Natural killer cell (primary cell): ENCODE results near the gene CCDC69. TPM values are rescaled to one million over a fixed set of nuclear protein-coding genes. Genes with fewer than 3 reads are reported as not detected.

Source experiments
- ATAC-seq, 3 donors: fragments of 150-1000 bp in 2 of 3; fragments of 200-7000 bp in 1 of 3; cut with Tn5 transposase; 1 replicate in 1 of 3; 2 replicates in 2 of 3; pipeline ENCODE4 v1.10.0; 2021; ENCODE audit warnings: mild to moderate bottlenecking in 2 of 3, moderate library complexity in 2 of 3
- DNase-seq, 2 donors: peaks; one replicate each; pipeline versions ENCODE4 v3.0.0 to v3.0.0-alpha.2; 2013 to 2021; ENCODE audit warnings: mixed read lengths in 1 of 2
- H3K27ac ChIP-seq: one replicate; pipeline ENCODE4 v1.5.1; 2013; ENCODE audit warnings: mild to moderate bottlenecking, low read length
- H3K27me3 ChIP-seq: one replicate; pipeline ENCODE4 v1.6.1; 2013; ENCODE audit warnings: low read length; ENCODE audit not compliant: control insufficient read depth, insufficient read depth
- H3K36me3 ChIP-seq: one replicate; pipeline ENCODE4 v1.6.1; 2013; ENCODE audit warnings: low read length; ENCODE audit not compliant: control insufficient read depth, insufficient read depth
- H3K4me1 ChIP-seq: one replicate; pipeline ENCODE4 v1.6.1; 2013; ENCODE audit warnings: low read length; ENCODE audit not compliant: control insufficient read depth, insufficient read depth
- H3K4me3 ChIP-seq: one replicate; pipeline ENCODE4 v1.5.1; 2013; ENCODE audit warnings: low read length
- H3K9me3 ChIP-seq: one replicate; pipeline ENCODE4 v1.6.1; 2013; ENCODE audit warnings: low read length; ENCODE audit not compliant: control insufficient read depth, insufficient read depth
- H3K27ac Mint-ChIP-seq, 2 donors: one replicate each; pipeline ENCODE4 v1.8.0; 2022; ENCODE audit warnings: mild to moderate bottlenecking in 2 of 2, mixed read lengths in 2 of 2, moderate library complexity in 1 of 2
- H3K27me3 Mint-ChIP-seq, 2 donors: one replicate each; pipeline ENCODE4 v1.8.0; 2022; ENCODE audit warnings: low read depth in 2 of 2, mixed read lengths in 2 of 2
- H3K36me3 Mint-ChIP-seq: one replicate; pipeline ENCODE4 v1.8.0; 2022; ENCODE audit warnings: mixed read lengths
- H3K4me1 Mint-ChIP-seq, 2 donors: one replicate each; pipeline ENCODE4 v1.8.0; 2022; ENCODE audit warnings: mixed read lengths in 2 of 2
- H3K4me3 Mint-ChIP-seq: one replicate; pipeline ENCODE4 v1.8.0; 2022; ENCODE audit warnings: mild to moderate bottlenecking, moderate library complexity, mixed read lengths
- H3K9me3 Mint-ChIP-seq, 2 donors: one replicate each; pipeline ENCODE4 v1.8.0; 2022; ENCODE audit warnings: mixed read lengths in 2 of 2
- WGBS: methylation state at CpG from one replicate; pipeline ENCODE4 v1.1.7; 2013; ENCODE audit warnings: missing lambda C conversion rate; ENCODE audit not compliant: insufficient coverage; 5-methylcytosine and 5-hydroxymethylcytosine counted together
- intact Hi-C: fragments of 100-400 bp; cut with micrococcal nuclease; formaldehyde crosslinking; loops from one replicate; pipeline ENCODE4 v1.14.2; 2022
- total RNA-seq, 4 donors: library from RNA; stranded (reverse); fragments of 120-200 nt in 1 of 4; gene quantifications; one replicate each; pipeline versions ENCODE4 v1.2.3 to v1.2.4, GENCODE V29; 2013 to 2022
- TF ChIP-seq, protein P1 (sequence below): fragments of 200-600 bp; IDR thresholded peaks from one replicate; pipeline ENCODE4 v1.8.0; 2022; ENCODE audit warnings: antibody characterized with exemption

Gene CCDC69
- total RNA-seq, 3 donors from 2014 or later (not counting 1 experiment from before 2014, with no cell fraction given) = 181 to 227 (median 204) TPM

DNA sequence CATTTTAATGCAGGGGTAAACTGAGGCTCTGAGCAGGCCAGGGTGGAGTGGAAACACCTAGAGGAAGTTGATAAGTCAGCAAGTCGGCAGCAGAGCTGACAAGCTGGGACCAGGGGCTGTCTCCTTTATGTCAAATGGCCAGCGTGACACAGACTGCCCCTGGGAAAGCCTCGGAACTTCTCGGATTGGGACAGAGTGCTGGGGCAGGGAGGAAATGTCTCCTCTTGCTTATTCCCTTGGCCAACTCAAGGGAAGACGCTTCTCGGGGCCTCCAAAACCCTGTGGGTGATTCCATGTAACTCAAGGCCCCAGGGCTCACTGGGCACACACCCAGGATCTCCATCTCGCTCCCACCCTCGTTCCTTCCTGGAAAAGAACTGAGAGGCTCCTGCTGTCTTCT lies 40.9 kb downstream of the CCDC69 start:
- intact Hi-C loops = no loop called here
- ATAC-seq = no peak
- DNase-seq = no peak

DNA sequence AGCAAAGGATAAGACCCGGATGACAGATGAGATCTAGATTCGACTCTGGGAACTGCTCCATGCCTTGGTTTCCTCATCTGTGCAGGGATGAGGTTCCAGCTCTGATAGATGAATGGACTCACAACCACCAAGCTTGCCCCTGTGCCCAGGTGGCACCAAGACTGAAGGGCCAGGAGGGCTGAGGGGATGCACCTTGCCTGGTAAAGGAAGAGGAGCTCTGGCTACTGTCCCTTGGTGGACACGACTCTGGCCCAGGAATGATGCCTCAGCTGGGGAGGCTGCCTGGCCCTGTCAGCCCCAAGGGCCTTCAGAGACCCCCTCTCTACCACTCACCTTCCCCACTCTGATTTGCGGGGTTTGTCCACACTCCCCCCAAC lies 41.4 kb downstream of the CCDC69 start:
- no peaks in the 10 kb centered on the region for H3K9me3 Mint-ChIP-seq
- TF ChIP-seq, protein P1, sequence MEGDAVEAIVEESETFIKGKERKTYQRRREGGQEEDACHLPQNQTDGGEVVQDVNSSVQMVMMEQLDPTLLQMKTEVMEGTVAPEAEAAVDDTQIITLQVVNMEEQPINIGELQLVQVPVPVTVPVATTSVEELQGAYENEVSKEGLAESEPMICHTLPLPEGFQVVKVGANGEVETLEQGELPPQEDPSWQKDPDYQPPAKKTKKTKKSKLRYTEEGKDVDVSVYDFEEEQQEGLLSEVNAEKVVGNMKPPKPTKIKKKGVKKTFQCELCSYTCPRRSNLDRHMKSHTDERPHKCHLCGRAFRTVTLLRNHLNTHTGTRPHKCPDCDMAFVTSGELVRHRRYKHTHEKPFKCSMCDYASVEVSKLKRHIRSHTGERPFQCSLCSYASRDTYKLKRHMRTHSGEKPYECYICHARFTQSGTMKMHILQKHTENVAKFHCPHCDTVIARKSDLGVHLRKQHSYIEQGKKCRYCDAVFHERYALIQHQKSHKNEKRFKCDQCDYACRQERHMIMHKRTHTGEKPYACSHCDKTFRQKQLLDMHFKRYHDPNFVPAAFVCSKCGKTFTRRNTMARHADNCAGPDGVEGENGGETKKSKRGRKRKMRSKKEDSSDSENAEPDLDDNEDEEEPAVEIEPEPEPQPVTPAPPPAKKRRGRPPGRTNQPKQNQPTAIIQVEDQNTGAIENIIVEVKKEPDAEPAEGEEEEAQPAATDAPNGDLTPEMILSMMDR = no peak

More for the DNA sequence above, 40.9 kb downstream of the CCDC69 start:
- H3K4me3 Mint-ChIP-seq = no peak overlapping the region
- Histone ChIP-seq H3K4me3 (no peak overlapping the region), H3K27ac (no peak overlapping the region), H3K36me3 (peaks cover 89% of the 10 kb centered on the region), H3K9me3 (no peaks in the 10 kb centered on the region), H3K27me3 (no peaks in the 10 kb centered on the region), H3K4me1 (no peaks in the 10 kb centered on the region)
- H3K27me3 Mint-ChIP-seq = no peaks in the 10 kb centered on the region
- TF ChIP-seq, protein P1 = no peak
- WGBS = 91% methylated on average over 8 of the region's 8 CpGs
- H3K4me1 Mint-ChIP-seq = peaks cover 13 to 23% of the 10 kb centered on the region in 2 donors
- H3K27ac Mint-ChIP-seq = no peak overlapping the region
- H3K9me3 Mint-ChIP-seq = no peaks in the 10 kb centered on the region
- no peaks in the 10 kb centered on the region for H3K36me3 Mint-ChIP-seq

DNA sequence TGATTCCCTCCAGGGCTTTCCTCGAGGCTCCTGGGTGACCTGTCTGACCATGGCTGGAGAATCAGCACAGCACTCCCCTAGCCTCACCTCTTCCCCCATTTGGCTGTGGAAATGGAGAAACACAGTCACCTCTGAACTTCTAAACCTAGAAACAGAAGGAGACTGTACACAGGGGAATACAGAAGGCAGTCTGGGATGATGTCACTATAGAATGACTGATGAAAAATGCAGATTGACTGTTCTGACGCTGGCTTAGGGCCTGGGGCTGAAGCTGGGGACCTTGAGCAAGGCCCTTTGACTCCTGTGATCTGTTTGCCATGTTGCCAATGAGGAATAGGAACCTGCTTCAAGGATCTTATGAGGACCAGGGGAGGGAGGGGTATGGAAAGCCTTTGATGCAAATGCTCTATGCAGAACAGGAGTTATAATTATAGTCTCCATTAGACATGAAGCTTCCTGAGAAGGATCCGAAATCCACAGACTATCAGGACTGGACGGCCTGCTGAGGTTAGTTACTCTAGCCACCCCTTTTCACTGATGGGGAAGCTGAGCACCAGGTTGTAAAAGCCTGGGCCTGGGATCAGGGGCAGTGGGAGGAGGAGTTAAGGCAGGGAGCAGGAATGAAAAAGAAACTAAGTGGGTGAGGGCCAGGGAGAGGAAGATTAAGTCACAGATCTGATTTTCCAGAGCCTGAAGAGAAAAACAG lies 41.9 kb downstream of the CCDC69 start:
- TF ChIP-seq, protein P1 = no peak
- no peaks in the 10 kb centered on the region for H3K4me1 ChIP-seq
- DNase-seq (no peak), ATAC-seq (no peak)
- H3K36me3 ChIP-seq = peaks cover 84% of the 10 kb centered on the region
- Mint-ChIP-seq H3K27ac (peak overlapping the region; percentile 47 to 76), H3K4me3 (no peak overlapping the region), H3K27me3 (no peaks in the 10 kb centered on the region), H3K36me3 (no peaks in the 10 kb centered on the region), H3K9me3 (no peaks in the 10 kb centered on the region), H3K4me1 (peaks cover 10 to 22% of the 10 kb centered on the region in 2 donors)
- intact Hi-C loops = no loop called here
- H3K9me3 ChIP-seq = no peaks in the 10 kb centered on the region
- no peaks in the 10 kb centered on the region for H3K27me3 ChIP-seq
- no peak overlapping the region for H3K27ac ChIP-seq
- no peak overlapping the region for H3K4me3 ChIP-seq
- WGBS = 96% methylated on average over 4 of the region's 4 CpGs

More for the DNA sequence above, 41.4 kb downstream of the CCDC69 start:
- intact Hi-C loops = no loop called here
- H3K4me1 Mint-ChIP-seq = peaks cover 13 to 23% of the 10 kb centered on the region in 2 donors
- no peaks in the 10 kb centered on the region for H3K36me3 Mint-ChIP-seq
- no peak for ATAC-seq
- Histone ChIP-seq H3K36me3 (peaks cover 88% of the 10 kb centered on the region), H3K27me3 (no peaks in the 10 kb centered on the region), H3K9me3 (no peaks in the 10 kb centered on the region), H3K27ac (no peak overlapping the region), H3K4me1 (no peaks in the 10 kb centered on the region), H3K4me3 (no peak overlapping the region)
- H3K27me3 Mint-ChIP-seq = no peaks in the 10 kb centered on the region
- H3K4me3 Mint-ChIP-seq = no peak overlapping the region
- WGBS = 99% methylated on average over 4 of the region's 4 CpGs
- H3K27ac Mint-ChIP-seq = peak overlapping the region; percentile 47 to 76
- DNase-seq = no peak

DNA sequence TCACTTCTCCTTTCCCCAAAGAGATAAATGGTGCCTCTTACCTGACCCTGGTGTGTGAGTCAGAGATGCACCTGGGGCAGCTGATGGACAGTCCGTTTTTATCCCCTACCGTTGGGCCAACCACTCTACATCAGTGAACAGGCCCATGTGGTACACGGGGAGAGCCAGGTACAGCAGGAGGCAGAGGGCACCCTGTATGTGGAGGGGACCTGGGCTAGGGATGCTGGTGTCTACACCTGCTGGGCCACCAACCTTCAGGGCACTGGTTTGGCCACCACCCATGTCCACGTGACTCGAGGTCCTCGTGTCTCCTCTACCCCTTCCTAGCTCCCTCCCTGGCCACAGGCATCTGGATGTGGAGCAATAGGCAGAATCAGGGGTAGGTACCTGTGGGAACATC lies 43.6 kb downstream of the CCDC69 start:
- no peaks in the 10 kb centered on the region for H3K9me3 ChIP-seq
- ATAC-seq (no peak), DNase-seq (no peak)
- Mint-ChIP-seq H3K4me1 (peaks cover 5 to 6% of the 10 kb centered on the region in 2 donors), H3K9me3 (no peaks in the 10 kb centered on the region), H3K36me3 (no peaks in the 10 kb centered on the region), H3K27ac (peak overlapping the region in 1 of 2 donors; percentile 45), H3K27me3 (no peaks in the 10 kb centered on the region), H3K4me3 (no peak overlapping the region)
- H3K4me1 ChIP-seq = no peaks in the 10 kb centered on the region
- intact Hi-C loops = no loop called here
- H3K4me3 ChIP-seq = no peak overlapping the region
- 100% methylated on average over 6 of the region's 6 CpGs for WGBS
- H3K27me3 ChIP-seq = no peaks in the 10 kb centered on the region
- peaks cover 72% of the 10 kb centered on the region for H3K36me3 ChIP-seq
- TF ChIP-seq, protein P1 = no peak
- no peak overlapping the region for H3K27ac ChIP-seq
